22Rv1 (cell line): ENCODE results near the gene XAF1.

Source experiments
- ZFX ChIP-seq: fragments of 450-650 bp; IDR thresholded peaks from 2 replicates; pipeline ENCODE4 v1.6.1; 2017; ENCODE audit warnings: antibody characterized with exemption, borderline replicate concordance
- TF ChIP-seq, protein P1 (sequence below): fragments of 450-650 bp; IDR thresholded peaks from 2 replicates; pipeline ENCODE4 v1.5.1; 2017; ENCODE audit warnings: mild to moderate bottlenecking

DNA sequence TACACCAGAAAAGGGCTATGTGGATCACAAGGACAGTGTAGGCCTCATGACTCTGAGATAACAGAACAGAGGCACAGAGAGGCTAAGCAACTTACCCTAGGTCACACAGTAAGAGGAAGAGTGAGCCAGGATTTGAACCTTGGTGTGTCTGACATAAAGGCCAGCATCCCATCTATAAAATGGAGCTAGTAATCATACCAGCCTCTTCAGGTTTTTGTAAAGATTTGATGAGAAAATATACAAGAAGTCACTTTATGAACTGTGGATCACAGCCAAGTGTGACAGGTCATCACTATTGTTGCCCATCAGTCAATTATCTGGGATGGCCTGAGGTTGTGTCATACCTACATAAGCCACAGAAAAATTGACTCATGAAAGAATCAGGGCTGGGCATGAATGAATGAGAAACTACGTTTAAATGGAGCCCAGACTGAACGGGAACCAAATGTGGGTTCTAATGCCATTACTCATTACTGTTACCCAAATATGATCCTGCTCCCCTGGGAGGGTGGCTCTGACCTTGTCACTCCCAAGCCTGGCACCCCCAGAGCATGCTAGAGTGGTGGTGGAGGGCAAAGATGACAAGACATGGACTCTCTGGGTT, 41.1 kb downstream of the XAF1 start:
- TF ChIP-seq, protein P1, sequence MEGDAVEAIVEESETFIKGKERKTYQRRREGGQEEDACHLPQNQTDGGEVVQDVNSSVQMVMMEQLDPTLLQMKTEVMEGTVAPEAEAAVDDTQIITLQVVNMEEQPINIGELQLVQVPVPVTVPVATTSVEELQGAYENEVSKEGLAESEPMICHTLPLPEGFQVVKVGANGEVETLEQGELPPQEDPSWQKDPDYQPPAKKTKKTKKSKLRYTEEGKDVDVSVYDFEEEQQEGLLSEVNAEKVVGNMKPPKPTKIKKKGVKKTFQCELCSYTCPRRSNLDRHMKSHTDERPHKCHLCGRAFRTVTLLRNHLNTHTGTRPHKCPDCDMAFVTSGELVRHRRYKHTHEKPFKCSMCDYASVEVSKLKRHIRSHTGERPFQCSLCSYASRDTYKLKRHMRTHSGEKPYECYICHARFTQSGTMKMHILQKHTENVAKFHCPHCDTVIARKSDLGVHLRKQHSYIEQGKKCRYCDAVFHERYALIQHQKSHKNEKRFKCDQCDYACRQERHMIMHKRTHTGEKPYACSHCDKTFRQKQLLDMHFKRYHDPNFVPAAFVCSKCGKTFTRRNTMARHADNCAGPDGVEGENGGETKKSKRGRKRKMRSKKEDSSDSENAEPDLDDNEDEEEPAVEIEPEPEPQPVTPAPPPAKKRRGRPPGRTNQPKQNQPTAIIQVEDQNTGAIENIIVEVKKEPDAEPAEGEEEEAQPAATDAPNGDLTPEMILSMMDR, result no peak
- no peak for TF ChIP-seq ZFX
